Lower lobe of right lung (tissue), 2 donors: ENCODE data around the gene DDI2. TPM values are rescaled to one million over a fixed set of nuclear protein-coding genes. Genes with fewer than 3 reads are reported as not detected.
"Not testable (repeated sequence)": the region's sequence is repeated elsewhere in the genome, so short reads cannot be mapped to it uniquely, and the experiment has no call there.

Experiments used
- ATAC-seq, 2 donors: fragments of 200-7000 bp; cut with Tn5 transposase; one replicate each; pipeline ENCODE4 v1.9.1; 2020 to 2022; ENCODE audit warnings: mild to moderate bottlenecking in 2 of 2, moderate library complexity in 2 of 2
- DNase-seq: peaks from one replicate; pipeline ENCODE4 v3.0.0-alpha.2; 2020
- H3K27ac ChIP-seq: fragments of 200-600 bp; one replicate; pipeline ENCODE4 v1.8.0; 2022
- H3K27me3 ChIP-seq: fragments of 200-600 bp; one replicate; pipeline ENCODE4 v1.8.0; 2022; ENCODE audit warnings: low read depth
- H3K36me3 ChIP-seq: fragments of 200-600 bp; one replicate; pipeline ENCODE4 v1.8.0; 2022; ENCODE audit warnings: mild to moderate bottlenecking
- H3K4me1 ChIP-seq: fragments of 200-600 bp; one replicate; pipeline ENCODE4 v1.8.0; 2022
- H3K4me3 ChIP-seq: fragments of 200-600 bp; one replicate; pipeline ENCODE4 v1.8.0; 2022; ENCODE audit warnings: mild to moderate bottlenecking
- H3K9me3 ChIP-seq: fragments of 200-600 bp; one replicate; pipeline ENCODE4 v1.8.0; 2022
- CTCF ChIP-seq: fragments of 200-600 bp; IDR thresholded peaks from one replicate; pipeline ENCODE4 v1.8.0; 2022; ENCODE audit warnings: antibody characterized with exemption, mild to moderate bottlenecking
- intact Hi-C: fragments of 100-400 bp; cut with DNase I; formaldehyde crosslinking; loops from one replicate; pipeline ENCODE4 v1.11.0; 2022
- total RNA-seq: library from RNA; stranded (reverse); fragmentation: NEBNext Ultra II Directional; extraction: Animal tissue kit (Norgen Biotek cat#: 25700); gene quantifications from one replicate; pipeline ENCODE4 v1.2.1, GENCODE V29; 2021
- donor health status: DM: no; HTN: yes; CAD: no; lungs with severe emphysema.

DDI2 gene
- total RNA-seq, 1 donor from 2014 or later, result 48.8 TPM

- Histone ChIP-seq H3K27ac (no peak overlapping the region), H3K27me3 (no peaks in the 10 kb centered on the region), H3K36me3 (peaks cover 99% of the 10 kb centered on the region), H3K4me3 (no peak overlapping the region), H3K4me1 (no peaks in the 10 kb centered on the region), H3K9me3 (no peaks in the 10 kb centered on the region)
- intact Hi-C loops, result no loop called here
- TF ChIP-seq CTCF, result no peak
- DNase-seq, result no peak
- ATAC-seq, result no peak
Measured at GRCh38 chr1:15650433-15650832, 33.2 kb downstream of the DDI2 start.

- DNase-seq, H3K4me1 ChIP-seq, ATAC-seq, H3K27me3 ChIP-seq, intact Hi-C loops, H3K4me3 ChIP-seq, H3K9me3 ChIP-seq, H3K27ac ChIP-seq: not testable (repeated sequence)
- peaks cover 99% of the 10 kb centered on the region for H3K36me3 ChIP-seq
Measured at GRCh38 chr1:15652130-15652529, 34.9 kb downstream of the DDI2 start.

GRCh38 chr1:15654091-15654690 is 36.9 kb downstream of the DDI2 start:
- no peak overlapping the region for H3K27ac ChIP-seq
- H3K4me3 ChIP-seq, result no peak overlapping the region
- no peak for TF ChIP-seq CTCF
- H3K4me1 ChIP-seq, result peaks cover 8% of the 10 kb centered on the region
- no peak for ATAC-seq
- H3K9me3 ChIP-seq, result no peaks in the 10 kb centered on the region
- intact Hi-C loops, result no loop called here
- peaks cover 93% of the 10 kb centered on the region for H3K36me3 ChIP-seq
- no peak for DNase-seq
- no peaks in the 10 kb centered on the region for H3K27me3 ChIP-seq

GRCh38 chr1:15656464-15656863 is 39.2 kb downstream of the DDI2 start:
- Histone ChIP-seq H3K4me3 (no peak overlapping the region), H3K4me1 (peaks cover 8% of the 10 kb centered on the region), H3K36me3 (peaks cover 93% of the 10 kb centered on the region), H3K9me3 (no peaks in the 10 kb centered on the region), H3K27me3 (no peaks in the 10 kb centered on the region), H3K27ac (no peak overlapping the region)
- TF ChIP-seq CTCF, result no peak
- intact Hi-C loops, result no loop called here
- ATAC-seq (no peak), DNase-seq (no peak)

- DNase-seq, result no peak
- Histone ChIP-seq H3K27me3 (no peaks in the 10 kb centered on the region), H3K36me3 (peaks cover 93% of the 10 kb centered on the region), H3K27ac (no peak overlapping the region), H3K4me1 (peaks cover 8% of the 10 kb centered on the region), H3K4me3 (no peak overlapping the region), H3K9me3 (no peaks in the 10 kb centered on the region)
- no peak for ATAC-seq
- no peak for TF ChIP-seq CTCF
- intact Hi-C loops, result no loop called here
Measured at GRCh38 chr1:15657021-15657420, 39.8 kb downstream of the DDI2 start.

- H3K4me1 ChIP-seq, result peaks cover 8% of the 10 kb centered on the region
- ATAC-seq (no peak), DNase-seq (no peak)
- H3K27me3 ChIP-seq, result no peaks in the 10 kb centered on the region
- H3K4me3 ChIP-seq, result no peak overlapping the region
- no peak for TF ChIP-seq CTCF
- H3K9me3 ChIP-seq, result no peaks in the 10 kb centered on the region
- no peak overlapping the region for H3K27ac ChIP-seq
- peaks cover 66% of the 10 kb centered on the region for H3K36me3 ChIP-seq
- intact Hi-C loops, result no loop called here
Measured at GRCh38 chr1:15660151-15660550, 42.9 kb downstream of the DDI2 start.
